ENCODE data around the gene GIMAP7. TPM values are rescaled to one million over a fixed set of nuclear protein-coding genes. Genes with fewer than 3 reads are reported as not detected.

Gene GIMAP7
- total and polyA plus RNA-seq, 4 experiments from 2014 or later: 464 to 1,096 (median 517) TPM

DNA sequence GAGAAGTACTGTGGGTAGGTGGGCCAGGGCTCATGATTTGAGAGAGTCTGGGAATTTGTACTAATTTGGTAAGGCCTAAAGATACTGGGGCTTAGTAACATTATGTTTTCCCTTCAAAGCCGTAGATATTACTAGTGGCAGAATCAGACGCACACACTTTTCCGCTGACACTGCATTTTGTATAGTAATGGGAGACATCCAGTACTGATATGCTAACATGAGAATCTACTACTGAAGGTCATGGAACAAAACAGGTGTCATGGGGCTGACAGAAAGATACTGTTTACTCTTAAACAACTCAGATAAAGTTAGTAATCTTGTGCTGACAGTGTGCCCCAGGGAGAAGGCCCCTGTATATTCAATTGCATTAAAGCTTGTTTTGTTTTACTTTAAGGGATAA, 11.1 kb upstream of the GIMAP7 start:
- Mint-ChIP-seq H3K27ac (peak overlapping the region; percentile 84 to 99 (median 92)), H3K27me3 (no peaks in the 10 kb centered on the region), H3K4me1 (peaks cover 67 to 95% (median 83%) of the 10 kb centered on the region in 4 donors), H3K4me3 (peak overlapping the region; percentile 62 to 86 (median 75)), H3K36me3 (peaks cover 19 to 26% of the 10 kb centered on the region in 2 donors), H3K9me3 (peaks cover 0 to 29% (median 21%) of the 10 kb centered on the region in 8 donors)
- POLR2A ChIA-PET (ENCODE audit: partially characterized antibody): interaction anchor here (0.8 to 10.4 kb wide), 13 partner anchors 11 to 251 kb away, joined by 3 to 280 read pairs (median 8); partner anchors contain the start of genes GIMAP4, GIMAP7 and GIMAP8
- Histone ChIP-seq H3K36me3 (ENCODE audit: insufficient read depth, low read length) (no peaks in the 10 kb centered on the region), H3K27me3 (ENCODE audit: insufficient read depth, low read length) (no peaks in the 10 kb centered on the region), H3K4me3 (ENCODE audit: low read length in 2 of 2) (no peak overlapping the region), H3K4me1 (ENCODE audit: insufficient read depth, low read length) (peaks cover 63% of the 10 kb centered on the region), H3K27ac (ENCODE audit: low read depth, low read length) (peak overlapping the region; percentile 51), H3K9me3 (ENCODE audit: control insufficient read depth in 1 of 2, low read length in 2 of 2) (no peaks in the 10 kb centered on the region)
- CTCF ChIA-PET (ENCODE audit: partially characterized antibody): interaction anchor here (0.9 to 2.2 kb wide), 4 partner anchors 11 to 54 kb away, joined by 3 to 12 read pairs (median 8); partner anchors contain the start of gene GIMAP7
- peak in 2 of 5 donors; percentile 28 to 72 for DNase-seq
- intact Hi-C loops (cut with micrococcal nuclease): no loop called here

- POLR2A ChIA-PET (ENCODE audit: partially characterized antibody): interaction anchor here (0.9 to 10.4 kb wide), 17 partner anchors 7 to 230 kb away, joined by 3 to 280 read pairs (median 3); partner anchors contain the start of genes GIMAP4, GIMAP5, GIMAP7 and GIMAP8
- H3K27me3 ChIP-seq (ENCODE audit: insufficient read depth, low read length): no peaks in the 10 kb centered on the region
Observed at GRCh38 chr7:150507947-150508602, 6.6 kb upstream of the GIMAP7 start.

DNA sequence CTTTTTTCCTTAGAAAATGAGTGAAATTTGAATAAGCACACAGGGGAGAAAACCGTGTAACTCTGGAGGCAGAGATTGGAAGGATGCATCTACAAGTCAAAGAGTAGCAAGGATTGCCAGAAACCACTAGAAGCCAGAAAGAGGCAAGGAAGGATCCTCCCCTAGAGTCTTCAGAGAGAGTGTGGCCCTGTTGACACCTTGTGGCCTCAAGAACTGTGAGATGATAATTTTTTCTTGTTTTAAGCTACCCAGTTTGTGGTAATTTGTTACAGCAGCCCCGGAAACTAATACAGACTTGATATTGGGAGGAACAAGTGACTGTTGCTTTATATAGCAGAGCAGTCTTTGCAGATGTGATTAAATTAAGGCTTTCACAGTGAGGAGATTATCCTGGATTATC, 3.6 kb upstream of the GIMAP7 start:
- Histone ChIP-seq H3K4me3 (ENCODE audit: low read length in 2 of 2) (peak overlapping the region; percentile 1 to 32), H3K27me3 (ENCODE audit: insufficient read depth, low read length) (no peaks in the 10 kb centered on the region), H3K36me3 (ENCODE audit: insufficient read depth, low read length) (no peaks in the 10 kb centered on the region), H3K9me3 (ENCODE audit: control insufficient read depth in 1 of 2, low read length in 2 of 2) (no peaks in the 10 kb centered on the region), H3K4me1 (ENCODE audit: insufficient read depth, low read length) (peaks cover 83% of the 10 kb centered on the region), H3K27ac (ENCODE audit: low read depth, low read length) (peak overlapping the region; percentile 77)
- Mint-ChIP-seq H3K4me1 (peaks cover 62 to 87% (median 73%) of the 10 kb centered on the region in 4 donors), H3K27me3 (no peaks in the 10 kb centered on the region), H3K27ac (peak overlapping the region; percentile 62 to 99 (median 94)), H3K36me3 (peaks cover 18 to 26% of the 10 kb centered on the region in 2 donors), H3K4me3 (peak overlapping the region; percentile 33 to 100 (median 64)), H3K9me3 (peaks cover 3 to 16% (median 9%) of the 10 kb centered on the region in 8 donors)
- peak in 1 of 5 donors; percentile 42 for DNase-seq
- POLR2A ChIA-PET (ENCODE audit: partially characterized antibody): interaction anchor here (0.8 to 13.3 kb wide), 19 partner anchors 9 to 244 kb away, joined by 3 to 1033 read pairs (median 7); partner anchors contain the start of genes GIMAP2, GIMAP4, GIMAP6 and GIMAP8
- intact Hi-C loops (cut with micrococcal nuclease): loop anchor here (5.0 kb wide), 2 partner anchors 154 to 166 kb away; no protein-coding TSS in a partner anchor
- CTCF ChIA-PET (ENCODE audit: partially characterized antibody): interaction anchor here (0.8 to 7.8 kb wide), 10 partner anchors 24 to 246 kb away, joined by 3 to 146 read pairs (median 7); partner anchors contain the start of gene GIMAP8

More at GRCh38 chr7:150507947-150508602, 6.6 kb upstream of the GIMAP7 start:
- Mint-ChIP-seq H3K4me1 (peaks cover 78 to 97% (median 87%) of the 10 kb centered on the region in 4 donors), H3K36me3 (peaks cover 4 to 11% of the 10 kb centered on the region in 2 donors), H3K9me3 (peaks cover 3 to 11% (median 9%) of the 10 kb centered on the region in 8 donors), H3K27ac (peak overlapping the region; percentile 89 to 96 (median 93)), H3K27me3 (no peaks in the 10 kb centered on the region), H3K4me3 (peak overlapping the region; percentile 78 to 88 (median 85))
- peak overlapping the region; percentile 4 to 28 for H3K4me3 ChIP-seq (ENCODE audit: low read length in 2 of 2)
- CTCF ChIA-PET (ENCODE audit: partially characterized antibody): interaction anchor here (0.8 to 2.9 kb wide), 9 partner anchors 23 to 249 kb away, joined by 3 to 10 read pairs (median 3); partner anchors contain the start of gene GIMAP8
- H3K9me3 ChIP-seq (ENCODE audit: control insufficient read depth in 1 of 2, low read length in 2 of 2): no peaks in the 10 kb centered on the region
- DNase-seq: no peak
- intact Hi-C loops (cut with micrococcal nuclease): no loop called here
- H3K4me1 ChIP-seq (ENCODE audit: insufficient read depth, low read length): peaks cover 95% of the 10 kb centered on the region
- H3K36me3 ChIP-seq (ENCODE audit: insufficient read depth, low read length): no peaks in the 10 kb centered on the region
- H3K27ac ChIP-seq (ENCODE audit: low read depth, low read length): peak overlapping the region; percentile 61

DNA sequence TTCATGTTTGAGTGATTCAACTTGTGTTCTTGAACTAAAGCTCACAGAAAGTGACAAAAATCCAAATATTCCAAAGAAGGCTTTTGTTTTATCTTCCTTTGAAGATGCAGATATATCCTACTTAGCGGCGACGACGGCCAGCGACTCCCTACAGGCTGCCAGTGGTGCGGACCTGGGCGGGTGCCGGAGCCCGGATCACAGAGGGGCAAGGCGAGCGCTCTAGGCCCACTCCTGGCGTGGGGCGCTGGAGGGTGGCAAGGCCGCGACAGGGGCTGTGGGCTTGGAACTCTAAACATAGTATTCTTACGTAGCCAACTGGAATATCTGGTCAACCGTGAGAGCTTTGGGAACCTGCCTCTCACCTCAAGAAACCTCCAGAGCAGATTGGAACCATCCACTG, 914 bp upstream of the GIMAP7 start:
- intact Hi-C loops (cut with micrococcal nuclease): loop anchor here (1.0 to 5.0 kb wide), 6 partner anchors 43 to 242 kb away; partner anchors contain the start of gene GIMAP8
- ChIA-PET POLR2A (ENCODE audit: partially characterized antibody) (interaction anchor here (1.3 to 33.6 kb wide), 18 partner anchors 8 to 241 kb away, joined by 3 to 1033 read pairs (median 86); partner anchors contain the start of genes GIMAP1, GIMAP2, GIMAP4 and GIMAP5), CTCF (ENCODE audit: partially characterized antibody) (interaction anchor here (0.7 to 7.8 kb wide), 9 partner anchors 9 to 242 kb away, joined by 3 to 146 read pairs (median 9); partner anchors contain the start of genes GIMAP4 and GIMAP8)
- Histone ChIP-seq H3K9me3 (ENCODE audit: control insufficient read depth in 1 of 2, low read length in 2 of 2) (no peaks in the 10 kb centered on the region), H3K27me3 (ENCODE audit: insufficient read depth, low read length) (no peaks in the 10 kb centered on the region), H3K36me3 (ENCODE audit: insufficient read depth, low read length) (no peaks in the 10 kb centered on the region), H3K4me3 (ENCODE audit: low read length in 2 of 2) (peak overlapping the region; percentile 92 to 99), H3K27ac (ENCODE audit: low read depth, low read length) (peak overlapping the region; percentile 77), H3K4me1 (ENCODE audit: insufficient read depth, low read length) (peaks cover 57% of the 10 kb centered on the region)
- DNase-seq: no peak
- Mint-ChIP-seq H3K27ac (peak overlapping the region; percentile 94 to 99 (median 97)), H3K4me1 (peaks cover 42 to 62% (median 50%) of the 10 kb centered on the region in 4 donors), H3K4me3 (peak overlapping the region; percentile 97 to 100 (median 100)), H3K9me3 (peaks cover 3 to 16% (median 9%) of the 10 kb centered on the region in 8 donors), H3K36me3 (peaks cover 39 to 50% of the 10 kb centered on the region in 2 donors), H3K27me3 (no peaks in the 10 kb centered on the region)

GRCh38 chr7:150515248-150516147, 826 bp downstream of the GIMAP7 start:
- ChIA-PET POLR2A (ENCODE audit: partially characterized antibody) (interaction anchor here (0.6 to 33.6 kb wide), 42 partner anchors 10 to 239 kb away, joined by 3 to 1033 read pairs (median 9); partner anchors contain the start of genes GIMAP1, GIMAP2, GIMAP4 and GIMAP5), CTCF (ENCODE audit: partially characterized antibody) (interaction anchor here (0.8 to 7.8 kb wide), 25 partner anchors 10 to 244 kb away, joined by 3 to 146 read pairs (median 5); partner anchors contain the start of genes GIMAP1, GIMAP2, GIMAP4 and GIMAP6)
- Mint-ChIP-seq H3K27ac (peak overlapping the region; percentile 94 to 99 (median 97)), H3K9me3 (peaks cover 0 to 20% (median 9%) of the 10 kb centered on the region in 8 donors), H3K36me3 (peaks cover 49 to 64% of the 10 kb centered on the region in 2 donors), H3K4me3 (peak overlapping the region; percentile 97 to 100 (median 100)), H3K4me1 (peaks cover 35 to 54% (median 38%) of the 10 kb centered on the region in 4 donors), H3K27me3 (no peaks in the 10 kb centered on the region)
- intact Hi-C loops (cut with micrococcal nuclease): loop anchor here (1.0 to 5.0 kb wide), 6 partner anchors 34 to 227 kb away; partner anchors contain the start of gene GIMAP2
- peaks cover 8% of the 10 kb centered on the region for H3K36me3 ChIP-seq (ENCODE audit: insufficient read depth, low read length)
- peak overlapping the region; percentile 92 to 99 for H3K4me3 ChIP-seq (ENCODE audit: low read length in 2 of 2)
- no peaks in the 10 kb centered on the region for H3K27me3 ChIP-seq (ENCODE audit: insufficient read depth, low read length)
- H3K9me3 ChIP-seq (ENCODE audit: control insufficient read depth in 1 of 2, low read length in 2 of 2): no peaks in the 10 kb centered on the region
- H3K27ac ChIP-seq (ENCODE audit: low read depth, low read length): peak overlapping the region; percentile 77
- peak in 1 of 5 donors; percentile 33 for DNase-seq
- peaks cover 40% of the 10 kb centered on the region for H3K4me1 ChIP-seq (ENCODE audit: insufficient read depth, low read length)
